DOHH2 (cell line): ENCODE results near the gene CEBPE.

Source experiments
- H3F3A ChIP-seq: fragments of 200-600 bp; sonication (generic), shearing (Covaris generic); 2 replicates; pipeline ENCODE4 v1.6.0; 2016; ENCODE audit warnings: antibody characterized with exemption, mild to moderate bottlenecking; ENCODE audit not compliant: control insufficient read depth, insufficient read depth
- H3K27ac ChIP-seq: fragments of 200-600 bp; sonication (generic); 2 replicates; pipeline ENCODE4 v1.5.1; 2014; ENCODE audit warnings: low read depth, mild to moderate bottlenecking, low read length, moderate library complexity
- H3K27me3 ChIP-seq: fragments of 200-600 bp; sonication (generic); 2 replicates; pipeline ENCODE4 v1.6.1; 2014; ENCODE audit warnings: mild to moderate bottlenecking, low read length, mixed read lengths; ENCODE audit not compliant: control insufficient read depth
- H3K36me3 ChIP-seq: fragments of 200-600 bp; sonication (generic); 2 replicates; pipeline ENCODE4 v1.6.1; 2014; ENCODE audit warnings: mild to moderate bottlenecking, low read length, moderate library complexity, mixed read lengths; ENCODE audit not compliant: control insufficient read depth
- H3K4me1 ChIP-seq: fragments of 200-600 bp; sonication (generic); 2 replicates; pipeline ENCODE4 v1.6.1; 2014; ENCODE audit warnings: mild to moderate bottlenecking, low read length, mixed read lengths; ENCODE audit not compliant: control insufficient read depth
- H3K4me2 ChIP-seq: fragments of 200-600 bp; sonication (generic); 2 replicates; pipeline ENCODE4 v1.6.0; 2014; ENCODE audit warnings: mild to moderate bottlenecking, low read length, moderate library complexity
- H3K4me3 ChIP-seq: fragments of 200-600 bp; sonication (generic); 2 replicates; pipeline ENCODE4 v1.5.1; 2014; ENCODE audit warnings: mild to moderate bottlenecking, low read length, mixed read lengths
- H3K79me2 ChIP-seq: fragments of 200-600 bp; sonication (generic); 2 replicates; pipeline ENCODE4 v1.6.1; 2014; ENCODE audit warnings: mild to moderate bottlenecking, low read length, mixed read lengths; ENCODE audit not compliant: control insufficient read depth
- H3K9me2 ChIP-seq: fragments of 200-600 bp; sonication (generic); replicated peaks from 2 replicates; pipeline ENCODE4 v1.6.1; 2014; ENCODE audit warnings: mild to moderate bottlenecking, low read length, mixed read lengths; ENCODE audit not compliant: control insufficient read depth
- H3K9me3 ChIP-seq: fragments of 200-600 bp; sonication (generic); 2 replicates; pipeline ENCODE4 v1.6.1; 2014; ENCODE audit warnings: antibody characterized with exemption, low read length, mixed read lengths; ENCODE audit not compliant: control insufficient read depth, insufficient read depth
- H4K20me1 ChIP-seq: fragments of 200-600 bp; sonication (generic); 2 replicates; pipeline ENCODE4 v1.6.0; 2014; ENCODE audit warnings: low read depth, mild to moderate bottlenecking, antibody characterized with exemption, low read length, moderate library complexity; ENCODE audit not compliant: control insufficient read depth, insufficient read depth
- EZH2phosphoT487 ChIP-seq: fragments of 200-600 bp; sonication (generic); IDR thresholded peaks from 2 replicates; pipeline ENCODE4 v1.6.1; 2017; ENCODE audit warnings: borderline replicate concordance, mild to moderate bottlenecking, antibody characterized with exemption, low read length, moderate library complexity, mixed read lengths
- TF ChIP-seq, protein P1 (sequence below): fragments of 200-600 bp; sonication (generic); IDR thresholded peaks from one replicate; pipeline ENCODE4 v1.5.1; 2014; ENCODE audit warnings: antibody characterized with exemption, mild to moderate bottlenecking, low read depth, low read length; ENCODE audit not compliant: poor library complexity, severe bottlenecking

Gene CEBPE

DNA sequence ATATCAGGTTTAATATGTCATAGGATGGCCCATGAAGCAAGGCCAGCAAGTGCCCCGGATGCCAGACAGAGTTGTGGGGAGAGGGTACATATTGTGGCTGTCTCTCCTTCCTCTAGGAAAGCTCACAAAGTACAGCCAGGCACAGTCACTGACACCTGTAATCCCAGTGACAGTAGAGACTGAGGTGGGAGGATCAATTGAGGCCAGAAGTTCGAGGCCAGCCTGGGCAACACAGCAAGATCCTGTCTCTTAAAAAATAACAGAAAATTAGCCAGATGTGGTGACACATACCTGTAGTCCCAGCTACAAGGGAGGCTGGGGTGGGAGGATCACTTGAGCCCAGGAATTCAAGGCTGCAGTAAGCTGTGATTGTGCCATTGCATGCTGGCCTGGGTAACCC is 32.3 kb upstream of the CEBPE start:
- Histone ChIP-seq H3K4me1 (peaks cover 6% of the 10 kb centered on the region; the same call in 1 of the 2 replicates), H3K27ac (no peak overlapping the region), H3K79me2 (no peaks in the 10 kb centered on the region), H3F3A (no peaks in the 10 kb centered on the region), H3K4me2 (no peak overlapping the region), H3K9me3 (no peaks in the 10 kb centered on the region), H3K27me3 (peaks cover 8% of the 10 kb centered on the region; the same call in 1 of the 2 replicates), H3K36me3 (no peaks in the 10 kb centered on the region), H3K9me2 (no peaks in the 10 kb centered on the region), H4K20me1 (no peaks in the 10 kb centered on the region), H3K4me3 (no peak overlapping the region)
- TF ChIP-seq EZH2phosphoT487 = no peak

DNA sequence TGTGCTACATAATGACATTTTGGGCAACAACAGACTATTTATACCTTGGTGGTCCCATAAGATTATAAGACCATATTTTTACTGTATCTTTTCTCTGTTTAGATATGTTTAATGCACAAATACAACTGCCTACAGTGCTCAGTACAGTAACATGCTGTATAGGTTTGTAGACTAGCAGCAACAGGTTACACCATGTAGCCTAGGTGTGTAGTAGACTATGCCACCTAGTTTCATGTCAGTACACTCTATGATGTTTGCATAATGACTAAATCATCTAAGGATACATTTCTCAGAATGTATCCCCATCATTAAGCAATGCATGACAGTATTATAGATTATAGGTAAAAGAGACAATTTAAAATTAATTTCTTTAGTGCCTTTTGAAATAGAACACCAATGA is 30.7 kb upstream of the CEBPE start:
- Histone ChIP-seq H4K20me1 (no peaks in the 10 kb centered on the region), H3K4me3 (no peak overlapping the region), H3K4me2 (no peak overlapping the region), H3K4me1 (peaks cover 6% of the 10 kb centered on the region; the same call in 1 of the 2 replicates), H3K27ac (no peak overlapping the region), H3K36me3 (no peaks in the 10 kb centered on the region), H3K27me3 (peaks cover 13% of the 10 kb centered on the region; the same call in 1 of the 2 replicates), H3K9me3 (no peaks in the 10 kb centered on the region), H3K79me2 (no peaks in the 10 kb centered on the region), H3F3A (no peaks in the 10 kb centered on the region), H3K9me2 (no peaks in the 10 kb centered on the region)
- TF ChIP-seq, protein P1, sequence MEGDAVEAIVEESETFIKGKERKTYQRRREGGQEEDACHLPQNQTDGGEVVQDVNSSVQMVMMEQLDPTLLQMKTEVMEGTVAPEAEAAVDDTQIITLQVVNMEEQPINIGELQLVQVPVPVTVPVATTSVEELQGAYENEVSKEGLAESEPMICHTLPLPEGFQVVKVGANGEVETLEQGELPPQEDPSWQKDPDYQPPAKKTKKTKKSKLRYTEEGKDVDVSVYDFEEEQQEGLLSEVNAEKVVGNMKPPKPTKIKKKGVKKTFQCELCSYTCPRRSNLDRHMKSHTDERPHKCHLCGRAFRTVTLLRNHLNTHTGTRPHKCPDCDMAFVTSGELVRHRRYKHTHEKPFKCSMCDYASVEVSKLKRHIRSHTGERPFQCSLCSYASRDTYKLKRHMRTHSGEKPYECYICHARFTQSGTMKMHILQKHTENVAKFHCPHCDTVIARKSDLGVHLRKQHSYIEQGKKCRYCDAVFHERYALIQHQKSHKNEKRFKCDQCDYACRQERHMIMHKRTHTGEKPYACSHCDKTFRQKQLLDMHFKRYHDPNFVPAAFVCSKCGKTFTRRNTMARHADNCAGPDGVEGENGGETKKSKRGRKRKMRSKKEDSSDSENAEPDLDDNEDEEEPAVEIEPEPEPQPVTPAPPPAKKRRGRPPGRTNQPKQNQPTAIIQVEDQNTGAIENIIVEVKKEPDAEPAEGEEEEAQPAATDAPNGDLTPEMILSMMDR = no peak
- no peak for TF ChIP-seq EZH2phosphoT487

DNA sequence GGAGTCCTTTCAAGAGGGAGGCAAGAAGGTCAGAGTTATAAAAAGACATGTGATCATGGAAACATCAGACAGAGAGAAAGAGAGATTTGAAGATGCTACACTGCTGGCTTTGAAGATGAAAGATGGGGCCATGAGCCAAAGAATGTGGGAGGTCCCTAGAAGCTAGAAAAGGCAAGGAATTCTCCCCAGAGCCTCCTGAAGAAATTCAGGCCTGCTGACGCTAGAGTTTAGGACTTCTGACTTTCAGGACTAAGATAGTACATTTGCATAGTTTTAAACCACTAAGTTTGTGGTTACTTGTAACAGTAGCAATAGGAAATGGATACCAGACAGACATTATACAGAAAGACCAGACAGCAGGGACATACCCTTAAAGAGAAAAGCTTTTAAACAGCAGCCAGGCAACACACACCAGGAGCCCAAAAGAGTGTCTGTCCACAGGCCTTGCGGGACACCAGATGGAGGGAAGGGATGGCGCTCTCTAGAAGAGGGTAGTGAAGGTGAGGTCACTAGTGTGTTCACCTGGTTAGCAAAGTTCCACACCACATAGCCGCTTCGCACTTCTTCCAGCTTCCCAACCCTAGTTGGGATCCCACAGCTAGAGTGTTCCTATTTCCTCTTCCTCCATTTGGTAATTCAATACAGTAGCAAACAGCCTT is 29.7 kb upstream of the CEBPE start:
- no peaks in the 10 kb centered on the region for H3K79me2 ChIP-seq
- no peaks in the 10 kb centered on the region for H3K36me3 ChIP-seq
- H3K4me2 ChIP-seq = no peak overlapping the region
- no peak overlapping the region for H3K4me3 ChIP-seq
- H3F3A ChIP-seq = no peaks in the 10 kb centered on the region
- TF ChIP-seq, protein P1 = no peak
- TF ChIP-seq EZH2phosphoT487 = no peak
- H3K4me1 ChIP-seq = peaks cover 6% of the 10 kb centered on the region; the same call in 1 of the 2 replicates
- no peak overlapping the region for H3K27ac ChIP-seq
- no peaks in the 10 kb centered on the region for H4K20me1 ChIP-seq
- H3K27me3 ChIP-seq = peaks cover 17% of the 10 kb centered on the region; the same call in 1 of the 2 replicates
- H3K9me2 ChIP-seq = no peaks in the 10 kb centered on the region
- no peaks in the 10 kb centered on the region for H3K9me3 ChIP-seq

DNA sequence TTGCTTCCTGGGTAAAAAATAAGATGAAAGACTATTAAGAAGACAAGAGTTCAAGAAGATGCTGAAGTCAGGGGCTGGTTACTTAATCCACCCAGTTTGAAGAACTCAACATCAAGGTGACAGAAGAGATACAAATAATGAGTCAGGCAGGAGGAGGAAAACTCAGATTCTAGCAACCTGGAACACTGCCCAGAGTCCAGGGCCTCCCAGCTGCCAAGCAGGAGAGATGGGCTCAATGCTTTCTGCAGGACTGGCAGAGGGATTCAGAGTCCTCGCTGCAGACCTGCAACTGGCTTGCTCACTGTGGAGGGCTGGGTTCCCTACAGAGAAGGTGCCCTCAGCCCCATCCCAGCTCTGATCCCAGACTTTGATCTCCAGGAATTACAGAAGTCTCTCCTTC is 28.6 kb upstream of the CEBPE start:
- no peaks in the 10 kb centered on the region for H3K36me3 ChIP-seq
- H3K27me3 ChIP-seq = peaks cover 19% of the 10 kb centered on the region; the same call in 1 of the 2 replicates
- no peaks in the 10 kb centered on the region for H3K9me2 ChIP-seq
- no peaks in the 10 kb centered on the region for H3K9me3 ChIP-seq
- no peaks in the 10 kb centered on the region for H3K79me2 ChIP-seq
- H3F3A ChIP-seq = no peaks in the 10 kb centered on the region
- H3K4me3 ChIP-seq = no peak overlapping the region
- no peak overlapping the region for H3K4me2 ChIP-seq
- H3K4me1 ChIP-seq = peaks cover 6% of the 10 kb centered on the region; the same call in 1 of the 2 replicates
- no peak overlapping the region for H3K27ac ChIP-seq
- H4K20me1 ChIP-seq = no peaks in the 10 kb centered on the region
- TF ChIP-seq, protein P1 = no peak
- no peak for TF ChIP-seq EZH2phosphoT487
